NCI-H2171 treated with DMSO at 0.1 percent for 48 hours (cell line): ENCODE data around the gene FAF2.

Experiments
- DNase-seq: peaks from one replicate; lab custom pipeline; 2025; lab: John Stamatoyannopoulos, UW

The FAF2 gene

DNA sequence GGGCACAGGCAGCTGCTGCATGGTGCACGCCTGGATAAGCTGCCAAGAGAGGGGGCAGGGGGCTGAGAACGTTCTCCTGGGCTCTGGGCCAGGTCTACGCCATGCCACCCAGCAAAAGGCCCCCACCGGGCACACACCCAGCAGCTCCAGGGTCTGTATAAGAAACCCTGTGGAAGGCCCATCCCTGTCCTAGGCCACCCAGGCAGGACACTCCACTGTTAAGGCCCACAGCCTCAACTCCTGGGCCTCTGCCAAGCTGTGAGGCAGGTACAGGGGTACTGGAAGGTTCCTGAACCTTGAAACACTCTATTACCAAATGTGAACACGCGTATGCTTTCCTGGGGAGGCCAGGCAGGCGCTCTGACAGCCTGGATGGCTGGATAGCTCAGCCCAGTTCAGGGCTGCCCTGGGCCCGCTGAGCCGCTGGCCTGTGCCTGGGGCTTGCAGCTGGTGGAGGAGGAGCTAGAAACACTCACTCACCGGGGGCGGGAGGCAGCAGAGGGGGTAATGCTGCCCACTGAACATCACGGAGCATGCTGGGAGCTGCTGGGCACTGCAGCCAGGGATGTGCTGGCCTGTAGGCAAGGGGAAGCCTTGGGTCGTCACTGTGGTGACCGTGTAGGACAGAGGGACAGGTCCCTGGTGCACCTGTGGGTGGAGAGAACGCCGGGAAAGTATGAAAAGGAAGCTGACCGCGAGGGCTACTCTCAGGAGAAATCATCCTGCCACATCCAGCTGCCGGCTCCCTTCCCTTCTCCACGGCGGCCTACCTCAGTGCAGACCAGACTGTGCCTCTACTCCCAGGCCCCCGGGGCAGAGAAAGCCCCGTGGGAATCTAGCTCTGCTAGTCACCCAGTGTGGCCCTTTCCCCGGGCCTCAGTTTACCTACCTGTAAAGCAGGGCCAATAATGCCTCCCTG lies 83.1 kb downstream of the FAF2 start:
- DNase-seq: no peak

DNA sequence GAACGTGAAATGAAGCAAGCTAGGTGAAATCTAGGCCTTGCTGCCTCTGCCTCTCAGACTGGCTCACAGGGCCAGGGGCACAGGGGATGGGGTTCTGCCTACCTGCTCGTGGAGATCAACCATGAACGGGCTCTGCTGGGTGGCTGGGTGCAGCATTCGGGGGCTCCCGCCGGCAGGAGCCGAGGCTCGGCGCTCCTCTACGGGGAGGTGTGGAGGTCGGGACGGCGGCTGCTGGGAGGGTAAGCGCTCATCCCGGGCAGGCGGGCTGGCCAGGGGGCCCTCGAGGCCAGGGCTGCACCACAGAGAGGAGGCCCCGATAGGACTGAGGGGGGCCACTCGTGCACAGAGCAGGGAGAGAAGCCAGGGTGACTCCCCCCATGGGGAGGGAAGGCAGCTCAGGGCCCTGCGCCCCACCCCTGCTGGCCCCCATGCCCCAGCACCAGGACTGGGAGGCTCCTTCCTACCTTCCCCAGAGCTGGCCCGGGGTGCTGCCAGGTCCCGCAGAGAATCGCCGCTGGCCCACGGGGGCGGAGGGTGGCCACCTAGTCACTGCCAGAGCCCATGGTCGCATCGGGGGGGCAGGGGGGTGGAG lies 83.8 kb downstream of the FAF2 start:
- no peak for DNase-seq

DNA sequence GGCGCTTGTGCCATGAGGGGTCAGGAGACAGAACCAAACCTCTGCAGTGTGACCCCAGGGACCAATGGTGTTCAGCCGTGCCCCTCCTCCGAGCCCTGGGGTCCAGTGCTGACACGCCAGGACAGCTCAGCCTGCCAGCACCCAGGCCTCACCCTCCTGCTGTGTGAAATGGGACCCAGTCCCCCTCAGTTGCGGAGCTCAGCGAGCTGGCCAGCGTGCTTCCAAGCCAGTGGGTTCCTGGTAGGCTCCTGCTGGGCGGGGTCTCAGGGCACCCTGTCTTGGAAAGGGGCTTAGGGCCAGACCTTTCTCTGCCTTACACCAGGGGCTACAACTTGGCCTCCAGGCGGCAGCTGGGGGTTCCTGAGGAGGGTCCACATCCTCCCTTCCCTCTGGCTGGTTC lies 84.6 kb downstream of the FAF2 start:
- DNase-seq: no peak

DNA sequence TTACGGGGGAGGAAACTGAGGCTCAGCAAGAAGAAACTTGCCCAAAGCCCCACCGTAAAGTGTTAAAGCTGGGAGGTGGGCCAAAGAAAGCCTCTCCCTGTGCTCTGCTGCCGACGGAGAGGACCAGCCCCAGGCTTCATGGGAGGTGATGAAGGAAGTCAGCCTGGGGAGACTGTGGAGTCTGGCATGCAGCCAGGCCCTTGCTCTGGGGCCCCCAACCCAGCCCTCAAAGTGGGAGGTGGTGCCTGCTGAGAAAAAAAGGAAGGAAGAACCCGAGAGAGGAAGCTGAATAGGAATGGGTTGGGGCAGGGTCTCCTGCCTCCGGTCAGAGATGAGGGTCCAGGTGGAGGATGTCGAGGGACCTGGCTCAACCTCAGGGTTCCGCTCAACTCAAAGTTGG lies 85.2 kb downstream of the FAF2 start:
- DNase-seq: no peak

DNA sequence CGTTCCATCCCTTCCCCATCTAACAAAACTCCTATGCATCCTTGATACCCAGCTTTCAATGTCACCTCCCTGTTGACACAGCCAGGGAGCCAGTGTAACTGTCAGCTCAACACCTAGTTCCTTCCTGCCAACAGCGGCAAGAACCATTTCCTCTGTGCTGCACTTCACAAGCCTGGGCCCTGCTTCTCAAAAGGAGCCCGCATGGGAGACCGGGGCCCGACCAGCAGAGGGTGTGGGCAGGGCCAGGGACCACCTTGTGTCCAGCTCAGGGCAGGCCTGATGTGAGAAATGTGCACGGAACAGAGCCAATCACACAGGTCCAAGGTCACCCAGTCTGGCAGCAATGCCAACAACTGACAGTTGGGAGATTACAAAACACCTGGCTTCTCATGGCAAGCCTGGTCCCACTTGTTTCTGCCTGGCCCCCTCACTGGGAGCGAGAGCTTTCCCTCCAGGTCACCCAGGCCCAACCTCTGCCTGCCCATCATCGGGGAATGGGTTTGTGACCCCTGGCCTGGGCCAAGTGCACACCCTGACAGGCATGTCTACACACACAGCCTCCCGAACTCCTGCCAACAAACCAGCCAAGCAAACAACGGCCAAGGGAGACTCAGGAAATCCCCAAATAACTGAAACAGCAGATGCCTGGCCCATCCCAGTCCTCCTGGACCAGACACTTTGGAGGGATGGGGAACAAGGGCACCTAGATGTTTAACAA lies 85.9 kb downstream of the FAF2 start:
- DNase-seq: no peak

DNA sequence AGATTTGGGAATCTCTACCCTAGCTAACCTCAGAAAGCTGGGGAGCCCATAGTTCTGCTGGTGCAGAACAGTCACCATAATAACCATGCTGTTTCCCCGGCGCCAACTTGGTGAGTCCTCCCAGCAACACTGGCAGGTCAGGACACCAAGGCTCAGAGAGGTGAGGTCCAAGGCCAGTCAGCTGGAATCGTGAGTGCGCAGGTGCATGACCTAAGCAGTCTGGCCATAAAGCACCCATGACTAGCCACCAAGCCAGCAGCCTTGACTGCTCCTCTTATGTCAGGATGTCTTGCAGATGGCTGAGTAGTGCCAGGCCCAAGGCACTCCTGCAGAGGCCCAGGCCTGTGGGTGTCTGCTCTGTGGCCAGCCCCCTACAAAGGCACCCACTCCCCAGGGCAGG lies 86.5 kb downstream of the FAF2 start:
- DNase-seq: no peak

DNA sequence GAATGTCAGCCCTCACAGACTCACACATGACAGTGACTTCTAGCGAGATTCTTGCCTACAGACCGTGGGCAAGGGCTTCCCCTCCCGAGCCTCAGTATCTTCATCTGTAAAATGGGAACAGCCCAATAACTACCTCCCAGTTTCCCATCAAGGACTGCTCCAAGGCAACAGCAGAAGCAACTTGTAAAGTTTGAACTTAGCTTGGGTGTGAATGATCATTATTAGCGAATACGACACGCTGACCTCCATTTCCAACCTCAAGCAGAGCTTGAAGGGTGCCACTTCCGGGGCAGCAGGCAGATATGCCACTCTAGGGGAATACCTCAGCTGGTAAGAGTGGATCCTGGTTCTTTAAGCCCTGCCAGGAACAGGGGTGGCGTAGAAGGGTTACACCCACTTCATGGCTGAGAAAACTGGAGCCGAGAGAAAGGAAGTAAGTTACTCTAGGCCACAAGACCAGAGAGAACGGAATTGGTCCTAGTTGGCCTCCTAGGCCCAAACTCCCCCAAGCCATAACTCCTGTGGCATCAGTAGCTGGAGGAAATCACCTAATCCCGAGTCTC lies 87.0 kb downstream of the FAF2 start:
- no peak for DNase-seq

DNA sequence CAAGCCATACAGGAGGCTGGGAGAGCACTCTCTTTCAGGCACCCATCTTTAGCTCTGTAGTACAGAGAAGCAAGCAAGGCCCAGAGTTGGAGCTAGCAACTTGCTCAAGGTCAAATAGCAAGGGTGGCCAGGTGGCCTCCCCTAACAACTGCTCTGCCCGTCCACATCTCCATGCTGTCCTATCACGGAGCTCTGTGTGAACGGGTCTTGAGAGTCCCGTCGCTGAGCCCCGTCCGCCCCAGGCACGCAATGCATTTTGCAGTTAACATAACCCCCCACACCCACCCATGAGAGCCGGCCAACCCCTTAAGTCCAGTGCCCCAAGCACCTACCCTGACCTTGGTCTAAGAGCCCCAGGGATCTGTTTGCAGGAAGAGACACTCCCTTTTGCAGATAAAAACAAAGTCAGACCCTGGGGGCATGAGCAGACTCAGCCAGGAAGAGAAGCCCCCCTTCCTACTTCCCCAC lies 87.5 kb downstream of the FAF2 start:
- no peak for DNase-seq

DNA sequence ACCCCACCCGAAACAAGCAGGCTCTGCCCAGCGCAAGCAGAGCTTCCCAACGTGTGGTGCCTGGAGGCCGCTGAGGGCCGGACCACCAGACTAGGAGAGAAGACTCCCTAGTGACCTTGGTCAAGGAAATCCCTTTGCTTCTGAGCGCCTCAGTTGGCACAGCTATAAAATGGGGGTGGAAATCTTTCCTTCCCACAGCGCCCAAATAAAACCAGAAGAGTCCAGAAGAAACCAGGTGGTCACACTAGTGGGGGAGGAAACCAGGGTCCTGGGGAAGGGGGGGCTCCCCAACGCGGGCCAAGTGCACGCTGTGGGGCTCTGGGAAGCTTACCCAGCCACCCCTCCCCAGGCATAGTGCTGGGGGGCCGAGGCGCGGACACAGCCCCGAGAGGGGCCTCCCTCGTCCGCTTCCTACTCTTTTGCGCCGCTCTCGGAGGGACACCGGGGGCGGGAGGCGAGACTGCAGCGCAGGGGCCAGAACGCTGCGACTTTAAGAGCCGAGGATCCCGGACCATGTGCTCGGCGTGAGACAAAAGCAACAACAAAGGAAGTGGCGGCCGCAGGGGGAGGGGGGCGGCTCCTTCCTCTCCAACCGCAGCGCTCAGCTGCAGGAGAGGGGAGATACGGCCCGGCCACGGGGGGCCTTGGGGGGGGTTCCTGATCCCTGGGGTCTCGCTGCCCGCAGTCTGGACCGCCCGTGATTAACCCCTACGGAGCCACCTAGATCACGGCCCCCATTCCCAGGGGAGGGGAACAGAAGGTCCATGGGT lies 88.1 kb downstream of the FAF2 start:
- peak; percentile 28 for DNase-seq

DNA sequence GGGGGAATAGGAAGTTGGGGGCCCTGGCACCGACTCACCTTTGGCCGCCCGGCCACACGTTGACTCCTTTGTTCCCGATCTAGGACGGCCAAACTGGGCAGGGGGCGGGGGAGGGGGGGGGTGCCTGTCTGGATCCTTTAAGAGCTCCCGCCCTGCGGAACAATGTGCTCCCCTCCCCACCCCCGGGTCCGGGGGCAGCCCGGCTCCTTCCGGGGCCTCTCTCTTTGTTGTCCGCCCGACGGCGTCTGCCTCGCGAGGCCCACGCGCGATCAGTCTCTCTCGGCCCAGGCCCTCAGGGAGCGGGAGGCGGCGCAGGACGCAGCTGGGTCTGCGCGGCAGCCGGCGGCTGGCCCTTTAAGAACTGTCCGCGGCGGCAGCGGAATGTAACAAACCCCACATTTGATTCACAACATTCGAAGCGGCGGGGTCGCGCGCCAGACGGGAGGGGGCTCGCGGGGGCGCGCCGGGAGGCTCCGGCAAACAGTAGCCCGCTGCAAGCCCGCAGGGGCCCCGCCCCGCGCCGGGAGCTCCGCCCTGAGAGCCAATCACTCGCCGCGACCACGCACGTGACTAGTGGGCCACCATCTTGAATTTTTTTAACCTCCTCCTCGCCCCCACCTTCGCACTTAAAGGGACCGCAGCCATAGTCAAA lies 88.8 kb downstream of the FAF2 start, which contains the start of gene RNF44:
Gene RNF44, minus strand, starts transcription at position 501 of the 652 bp plus-strand sequence. CDS start 4,930 bp downstream, outside the sequence.
- peak; percentile 87 for DNase-seq

DNA sequence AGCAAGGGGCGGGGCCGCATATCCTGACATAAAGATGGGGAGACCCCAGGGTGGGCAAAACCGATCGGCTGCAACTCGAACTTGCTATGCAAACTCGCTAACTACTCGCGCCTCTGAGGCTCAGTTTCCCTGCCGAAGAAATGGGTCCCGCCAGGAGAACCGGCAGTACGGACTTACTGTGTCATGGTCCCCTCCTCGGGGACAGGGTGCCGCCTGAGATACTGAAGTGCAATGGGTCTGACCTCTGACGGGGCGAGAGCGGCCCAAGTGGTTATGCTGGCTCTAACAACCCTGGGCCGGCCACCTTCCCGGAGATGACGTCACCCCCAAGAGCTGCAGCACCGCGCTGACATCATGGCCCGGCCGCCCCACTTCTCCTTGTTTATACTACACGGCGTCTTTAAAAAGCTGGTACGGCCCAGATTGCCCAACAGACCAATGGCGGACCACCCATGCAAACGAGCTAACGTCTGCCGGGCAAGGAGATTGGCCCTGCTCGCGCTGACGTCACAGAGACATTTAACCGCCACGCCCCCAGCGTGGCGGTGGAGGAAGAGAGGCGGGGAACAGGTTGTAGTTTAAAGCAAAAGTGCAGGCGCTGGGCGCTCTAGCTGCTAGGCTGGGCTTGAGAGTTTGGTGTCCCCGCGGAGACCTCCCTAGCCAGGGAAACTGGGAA lies 89.5 kb downstream of the FAF2 start:
- DNase-seq: peak; percentile 93

DNA sequence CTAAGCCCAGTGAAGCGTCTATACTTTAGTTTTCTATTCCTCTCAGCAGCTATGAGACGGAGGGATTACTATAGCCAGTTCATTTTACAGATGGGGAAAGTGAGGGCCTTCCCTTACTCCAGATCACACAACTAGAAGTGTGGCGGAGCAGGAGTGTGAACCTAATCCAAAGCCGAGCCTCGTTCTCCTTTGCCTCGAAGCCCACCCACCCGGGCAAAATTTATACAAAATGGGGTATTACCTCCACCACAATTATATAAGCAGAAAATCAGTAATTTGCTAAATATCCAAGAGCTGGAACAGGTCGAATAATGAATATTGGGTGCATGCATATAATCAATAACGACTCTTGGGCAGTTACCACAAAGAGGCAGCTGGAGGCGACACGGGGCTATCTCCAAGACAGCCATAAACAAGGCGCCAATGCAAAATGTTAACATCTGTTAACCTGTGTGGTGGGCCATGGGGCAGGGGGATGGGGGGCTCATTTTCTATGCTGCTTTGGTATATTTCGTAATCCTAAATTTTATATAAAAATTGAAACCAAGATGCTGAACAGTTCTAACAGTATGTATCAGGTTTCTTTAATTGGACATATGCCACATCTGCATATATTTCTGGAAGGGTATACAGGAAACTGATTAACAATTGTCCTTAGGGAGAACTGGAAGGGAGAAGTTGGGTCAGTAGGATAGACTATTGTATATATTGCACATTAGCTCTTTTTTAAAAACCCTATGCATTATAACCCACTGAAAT lies 90.2 kb downstream of the FAF2 start:
- no peak for DNase-seq

DNA sequence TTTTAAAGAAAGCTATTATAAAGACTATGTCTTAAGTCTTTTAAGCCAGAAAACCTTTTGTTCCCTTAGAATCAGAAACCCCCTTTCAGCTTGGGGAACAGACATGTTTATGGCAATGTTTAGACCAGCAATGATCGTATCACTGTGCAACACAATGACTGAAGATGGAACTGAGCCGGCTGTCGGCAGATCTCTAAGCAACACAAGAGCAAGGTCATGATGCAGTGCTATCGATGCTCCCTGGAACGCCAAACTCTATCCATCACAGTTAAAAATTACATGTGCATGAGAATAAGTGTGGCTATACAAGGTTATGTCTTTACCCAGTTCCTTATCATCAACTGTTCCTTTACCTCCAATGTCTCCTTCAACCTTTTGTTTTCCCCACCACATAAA lies 90.8 kb downstream of the FAF2 start:
- DNase-seq: no peak

DNA sequence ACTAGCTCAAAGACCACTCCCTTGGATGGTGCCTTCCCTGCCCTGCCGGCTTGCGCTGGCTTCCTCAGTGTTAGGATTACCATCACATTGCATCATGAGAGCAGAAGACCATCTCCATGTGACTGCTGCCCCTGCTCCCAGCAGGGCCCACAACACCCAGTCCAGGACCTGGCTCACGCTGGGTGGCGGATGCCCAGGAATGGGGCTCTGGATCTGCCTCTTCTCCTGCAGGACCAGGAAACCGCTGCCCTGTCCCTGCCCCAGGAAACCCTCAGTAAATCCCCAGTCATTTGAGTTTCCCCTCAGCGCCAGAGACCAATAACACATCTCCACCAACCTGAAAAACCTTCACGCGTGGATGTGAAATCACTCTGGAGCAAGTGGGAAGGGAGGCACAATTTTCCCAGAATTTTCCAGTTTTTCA lies 92.3 kb downstream of the FAF2 start:
- no peak for DNase-seq

DNA sequence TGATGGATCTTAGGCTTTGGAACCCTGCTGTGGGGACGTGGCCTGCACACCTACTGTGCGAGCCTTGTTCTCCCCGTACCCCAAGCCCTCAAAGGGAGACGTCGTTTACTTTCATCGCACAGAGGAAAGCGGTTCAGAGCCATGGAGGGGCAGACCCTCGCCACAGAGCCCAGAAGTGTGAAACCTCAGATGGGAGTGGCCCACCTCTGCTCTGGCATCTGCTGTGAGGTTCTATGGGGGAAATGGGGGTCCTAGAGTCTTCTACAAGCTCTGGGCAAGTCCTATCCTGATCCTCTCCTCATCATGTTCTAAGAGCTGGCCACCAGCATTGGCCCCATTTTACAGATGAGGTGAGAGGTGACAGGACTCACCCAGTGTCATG lies 92.8 kb downstream of the FAF2 start:
- DNase-seq: no peak

DNA sequence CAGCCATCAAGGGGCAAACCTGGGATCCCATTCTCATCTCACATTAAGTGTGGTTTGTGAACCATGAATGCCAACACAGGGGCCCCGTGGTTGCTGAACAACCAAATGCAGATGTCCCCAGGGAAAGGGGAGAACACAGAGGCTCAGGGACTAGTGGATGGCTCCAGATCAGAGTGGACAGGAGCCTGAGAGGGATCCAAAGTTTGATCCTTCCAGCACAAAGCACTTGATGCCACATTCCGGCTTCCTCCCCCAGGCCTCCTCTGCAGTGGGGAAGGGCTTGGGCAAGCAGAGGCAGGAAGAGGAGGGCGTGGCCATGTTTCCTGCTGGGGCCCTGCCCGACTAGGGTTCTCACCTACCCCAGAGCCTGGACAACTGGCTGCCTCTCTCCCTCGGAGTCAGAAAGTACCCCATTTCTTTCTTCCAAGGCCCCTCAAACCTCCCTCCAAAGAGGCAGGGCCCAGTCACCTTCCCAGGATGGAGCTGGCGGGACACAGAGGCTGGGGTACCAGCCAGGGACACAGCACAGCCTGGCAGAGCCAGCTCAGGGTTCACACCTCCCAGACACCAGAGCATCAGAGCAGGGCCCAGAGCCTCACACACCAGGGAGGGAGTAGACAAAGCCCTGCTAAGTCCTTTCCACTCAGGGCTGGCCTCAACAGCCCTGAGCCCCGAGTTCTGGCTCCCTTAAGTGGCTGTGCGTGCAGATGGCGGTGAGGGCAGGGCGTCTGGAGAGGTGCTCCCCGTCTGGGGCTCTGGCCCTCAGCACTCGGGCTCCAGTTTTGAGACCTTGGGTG lies 93.4 kb downstream of the FAF2 start:
- peak; percentile 5 for DNase-seq

DNA sequence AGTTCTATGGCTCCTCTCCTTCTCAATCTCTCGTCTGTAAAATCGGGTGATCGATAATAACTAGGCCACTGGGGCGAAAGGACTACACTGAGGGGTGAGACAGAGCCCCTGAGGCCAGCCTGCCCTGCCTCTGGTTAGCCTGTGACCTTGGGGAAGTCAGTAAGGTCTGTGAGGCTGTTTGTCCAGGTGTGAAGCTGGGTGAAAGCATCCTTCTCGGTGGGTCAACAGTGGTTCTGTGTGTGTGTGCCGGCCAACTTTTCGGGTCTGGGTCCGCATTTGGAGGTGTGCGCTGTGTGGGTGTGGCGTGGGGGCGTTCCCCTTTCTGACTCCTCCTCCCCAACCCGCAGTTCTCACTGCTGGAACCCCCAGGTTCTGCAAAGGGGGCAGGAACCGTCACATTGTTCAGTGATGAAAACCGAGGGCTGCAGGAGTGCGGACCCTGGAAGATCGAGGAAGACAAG lies 94.0 kb downstream of the FAF2 start:
- DNase-seq: no peak

DNA sequence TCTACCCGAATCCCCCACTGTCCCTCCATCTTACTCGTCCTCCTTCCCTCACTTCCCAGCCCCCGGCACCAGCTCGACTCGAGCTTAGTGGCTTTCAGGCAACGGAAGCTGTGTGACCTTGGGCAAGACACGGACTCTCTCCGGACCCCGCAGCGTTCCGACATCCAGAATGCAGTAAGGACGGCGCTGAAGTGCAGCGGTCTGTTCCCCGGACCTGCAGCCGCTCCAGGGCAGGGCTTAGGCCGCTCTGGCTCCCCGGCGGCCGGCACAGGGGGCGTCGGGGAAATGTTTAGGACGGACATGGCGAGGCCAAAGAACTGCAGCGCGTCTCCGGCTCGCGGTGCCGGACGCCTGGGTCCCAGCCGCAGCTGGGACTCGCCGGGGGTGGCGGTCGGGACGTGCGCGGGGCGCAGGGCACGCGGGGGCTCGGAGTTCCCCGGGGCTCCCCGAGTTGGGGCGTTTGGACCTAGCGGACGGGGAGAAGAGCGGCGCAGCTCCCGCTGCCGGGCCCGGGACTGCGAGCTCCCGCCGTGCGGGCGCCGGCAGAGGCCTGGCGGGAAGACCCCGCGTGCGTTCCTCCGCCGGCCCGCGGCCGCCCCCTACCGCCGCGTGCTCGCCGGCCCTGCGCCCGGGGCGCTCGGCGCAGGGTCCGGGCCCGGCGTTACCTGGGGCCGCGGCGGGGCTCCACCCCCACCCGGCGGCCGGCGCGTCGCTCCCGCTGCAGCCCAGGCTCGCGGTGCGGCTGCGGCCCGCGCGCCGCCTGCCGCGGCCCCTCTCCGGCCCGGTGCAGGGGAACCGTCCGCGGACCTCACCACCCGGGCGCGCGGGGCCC lies 94.6 kb downstream of the FAF2 start:
- peak; percentile 2 for DNase-seq
